Smooth muscle cell of the coronary artery (primary cell): Measurements from ENCODE around the gene SOHLH2. TPM values are rescaled to one million over a fixed set of nuclear protein-coding genes. Genes with fewer than 3 reads are reported as not detected.

ENCODE experiments used
- total RNA-seq: library from RNA; depleted of rRNA; stranded (reverse); fragments of >200 nt; gene quantifications from 2 replicates; pipeline ENCODE4 v1.2.3, GENCODE V29; 2014; ENCODE audit warnings: low replicate concordance

The SOHLH2 gene
- 0.12 and 0.38 TPM in 2 replicates for total RNA-seq

GRCh38 chr13:36214163-36214921 is at the start of gene SOHLH2:
TSS of gene SOHLH2 (minus strand) at chr13:36214556. CDS start at chr13:36214526, 30 bp downstream.

GRCh38 chr13:36131222-36131930 is 83.0 kb downstream of the SOHLH2 start, which contains the start of gene DCLK1:
TSS of gene DCLK1 (minus strand) at chr13:36131382.

Other genes with a start within 250 kb of the SOHLH2 start
- gene DCLK1, start 83.2 kb downstream of the SOHLH2 start, total RNA-seq = 4.9 and 18.3 TPM in 2 replicates
- gene CCDC169, start 83.3 kb upstream of the SOHLH2 start, total RNA-seq = 1.7 and 3.5 TPM in 2 replicates
- gene SPART, start 131.8 kb upstream of the SOHLH2 start, total RNA-seq = 60.7 and 156 TPM in 2 replicates
- 0.12 and 26.2 TPM in 2 replicates for gene CCNA1, start 217.9 kb upstream of the SOHLH2 start, total RNA-seq